ENCODE measurements around the gene C1RL.

C1RL gene

GRCh38 chr12:7128681-7129286, 19.8 kb upstream of the C1RL start, which contains the start of gene RBP5:
Gene RBP5 (minus strand): TSS chr12:7128889. CDS start chr12:7128775, 114 bp downstream.
- H3K36me3 ChIP-seq (ENCODE audit: insufficient read depth, low read length), result no peaks in the 10 kb centered on the region
- H3K9ac ChIP-seq (ENCODE audit: low read length), result peak within 1 kb of the TSS; percentile 67
- no peaks in the 10 kb centered on the region for H3K9me2 ChIP-seq (ENCODE audit: low read depth, low read length)
- H4K20me1 ChIP-seq (ENCODE audit: insufficient read depth, low read length), result no peaks in the 10 kb centered on the region
- TF ChIP-seq EZH2 (IDR thresholded peaks at IDR 0.05; ENCODE audit: borderline replicate concordance, low read length) (no peak), CTCF (IDR thresholded peaks at IDR 0.05; ENCODE audit: low read length) (no peak)
- no peak within 1 kb of the TSS for H3K27ac ChIP-seq (ENCODE audit: low read depth, low read length, poor library complexity, severe bottlenecking)
- H3K4me1 ChIP-seq (ENCODE audit: insufficient read depth, low read length, severe bottlenecking), result peaks cover 22% of the 10 kb centered on the region
- H3F3A ChIP-seq (ENCODE audit: insufficient read depth, low read length), result no peaks in the 10 kb centered on the region
- H3K27me3 ChIP-seq (ENCODE audit: insufficient read depth, low read length), result no peaks in the 10 kb centered on the region
- peak within 1 kb of the TSS; percentile 72 for H2AFZ ChIP-seq (ENCODE audit: low read length)
- peak within 1 kb of the TSS; percentile 79 for H3K4me3 ChIP-seq (ENCODE audit: low read depth, low read length, poor library complexity, severe bottlenecking)
- no peaks in the 10 kb centered on the region for H3K79me2 ChIP-seq (ENCODE audit: insufficient read depth, low read length)
- H3K9me3 ChIP-seq (ENCODE audit: low read length), result no peaks in the 10 kb centered on the region
- peak within 1 kb of the TSS; percentile 95 for H3K4me2 ChIP-seq (ENCODE audit: low read length)

GRCh38 chr12:7127916-7128626, 19.1 kb upstream of the C1RL start:
- TF ChIP-seq EZH2 (IDR thresholded peaks at IDR 0.05; ENCODE audit: borderline replicate concordance, low read length) (no peak), CTCF (IDR thresholded peaks at IDR 0.05; ENCODE audit: low read length) (no peak)
- Histone ChIP-seq H2AFZ (ENCODE audit: low read length) (no peak overlapping the region), H3K79me2 (ENCODE audit: insufficient read depth, low read length) (no peaks in the 10 kb centered on the region)

GRCh38 chr12:7125632-7126227, 16.7 kb upstream of the C1RL start:
- Histone ChIP-seq H3K4me1 (ENCODE audit: insufficient read depth, low read length, severe bottlenecking) (peaks cover 14% of the 10 kb centered on the region), H3K9me2 (ENCODE audit: low read depth, low read length) (no peaks in the 10 kb centered on the region), H3K27me3 (ENCODE audit: insufficient read depth, low read length) (no peaks in the 10 kb centered on the region), H2AFZ (ENCODE audit: low read length) (no peak overlapping the region), H3K27ac (ENCODE audit: low read depth, low read length, poor library complexity, severe bottlenecking) (no peak overlapping the region), H3K9me3 (ENCODE audit: low read length) (no peaks in the 10 kb centered on the region), H3F3A (ENCODE audit: insufficient read depth, low read length) (no peaks in the 10 kb centered on the region), H4K20me1 (ENCODE audit: insufficient read depth, low read length) (no peaks in the 10 kb centered on the region), H3K79me2 (ENCODE audit: insufficient read depth, low read length) (no peaks in the 10 kb centered on the region), H3K4me3 (ENCODE audit: low read depth, low read length, poor library complexity, severe bottlenecking) (no peak overlapping the region), H3K4me2 (ENCODE audit: low read length) (no peak overlapping the region), H3K36me3 (ENCODE audit: insufficient read depth, low read length) (no peaks in the 10 kb centered on the region), H3K9ac (ENCODE audit: low read length) (no peak overlapping the region)
- TF ChIP-seq CTCF (IDR thresholded peaks at IDR 0.05; ENCODE audit: low read length), result no peak

More at GRCh38 chr12:7127916-7128626, 19.1 kb upstream of the C1RL start:
- Histone ChIP-seq H3F3A (ENCODE audit: insufficient read depth, low read length) (no peaks in the 10 kb centered on the region), H4K20me1 (ENCODE audit: insufficient read depth, low read length) (no peaks in the 10 kb centered on the region), H3K4me2 (ENCODE audit: low read length) (no peak overlapping the region), H3K9me3 (ENCODE audit: low read length) (no peaks in the 10 kb centered on the region), H3K4me3 (ENCODE audit: low read depth, low read length, poor library complexity, severe bottlenecking) (no peak overlapping the region), H3K9ac (ENCODE audit: low read length) (no peak overlapping the region), H3K36me3 (ENCODE audit: insufficient read depth, low read length) (no peaks in the 10 kb centered on the region), H3K27ac (ENCODE audit: low read depth, low read length, poor library complexity, severe bottlenecking) (no peak overlapping the region), H3K9me2 (ENCODE audit: low read depth, low read length) (no peaks in the 10 kb centered on the region), H3K27me3 (ENCODE audit: insufficient read depth, low read length) (no peaks in the 10 kb centered on the region), H3K4me1 (ENCODE audit: insufficient read depth, low read length, severe bottlenecking) (peaks cover 22% of the 10 kb centered on the region)
